ENCODE measurements around the gene ARHGEF28. TPM values are rescaled to one million over a fixed set of nuclear protein-coding genes. Genes with fewer than 3 reads are reported as not detected.

Gene ARHGEF28
- total and polyA plus RNA-seq, 2 of the 13 experiments (the other 11 are each of a cell fraction or from before 2014, with no cell fraction given), result 17.4 to 34.1 TPM

DNA sequence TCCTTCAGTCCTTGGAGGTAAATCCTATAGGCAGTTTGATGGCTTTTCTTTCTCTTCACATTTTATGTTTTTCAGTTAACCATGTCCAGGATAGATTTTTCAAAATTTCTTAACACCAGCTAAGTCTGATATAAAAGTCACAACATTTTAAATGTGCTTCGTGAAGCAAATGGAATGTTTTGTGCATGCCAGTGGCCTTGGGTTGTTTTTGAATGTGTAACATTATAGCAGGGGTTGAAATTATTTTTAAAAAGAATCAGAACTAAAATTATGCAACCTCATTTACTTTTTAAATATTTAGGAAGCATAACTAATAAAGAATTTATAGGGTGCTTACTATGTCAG, 201.1 kb downstream of the ARHGEF28 start:
- POLR2A ChIA-PET, result no interaction called here
- Histone ChIP-seq H3K4me2 (ENCODE audit: low read depth, low read length) (no peak overlapping the region), H3K4me1 (ENCODE audit: insufficient read depth, low read length) (peaks cover 51% of the 10 kb centered on the region), H4K20me1 (ENCODE audit: insufficient read depth, low read length) (no peaks in the 10 kb centered on the region), H2AFZ (ENCODE audit: low read length) (no peak overlapping the region), H3K4me3 (replicated peaks in 1 of 3; ENCODE audit: insufficient read depth in 1 of 3, low read depth in 2 of 3, low read length in 3 of 3) (no peak overlapping the region), H3K9me3 (ENCODE audit: low read length) (no peaks in the 10 kb centered on the region), H3K27me3 (ENCODE audit: control insufficient read depth in 1 of 2, insufficient read depth in 2 of 2, low read length in 2 of 2) (no peaks in the 10 kb centered on the region), H3K9ac (ENCODE audit: insufficient read depth, low read depth, low read length) (no peak overlapping the region), H3K79me2 (ENCODE audit: insufficient read depth, low read length) (peaks cover 75% of the 10 kb centered on the region), H3K27ac (ENCODE audit: extremely low read length, insufficient read depth, low read length) (no peak overlapping the region), H3K36me3 (replicated peaks in 1 of 2; ENCODE audit: control insufficient read depth in 1 of 2, insufficient read depth in 2 of 2, low read length in 2 of 2) (peaks cover 2 to 29% of the 10 kb centered on the region in 2 experiments)
- BruUV-seq (replicated peaks), result no TSS peak
- ATAC-seq, result no peak
- in situ Hi-C loops (cut with HindIII; ENCODE audit: extremely low pct_ligation_motif_present, low pct_unique_long_range_greater_than_20kb) (no loop called here), intact Hi-C loops (cut with micrococcal nuclease; ENCODE audit: unreplicated experiment) (no loop called here)
- 94% methylated on average over 1 of the region's 1 CpG for WGBS (ENCODE audit: low lambda C conversion rate)
- DNase-seq (ENCODE audit: low spot score), result no peak
- CTCF ChIA-PET (ENCODE audit: low intra/inter-chr PET ratio, low total read pairs), result no interaction called here
- FAIRE-seq, result no peak
- TF ChIP-seq, protein P1, sequence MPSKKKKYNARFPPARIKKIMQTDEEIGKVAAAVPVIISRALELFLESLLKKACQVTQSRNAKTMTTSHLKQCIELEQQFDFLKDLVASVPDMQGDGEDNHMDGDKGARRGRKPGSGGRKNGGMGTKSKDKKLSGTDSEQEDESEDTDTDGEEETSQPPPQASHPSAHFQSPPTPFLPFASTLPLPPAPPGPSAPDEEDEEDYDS (CRISPR knock-in tag; IDR thresholded peaks at IDR 0.05), result no peak
- TF ChIP-seq DR1 (CRISPR knock-in tag; IDR thresholded peaks at IDR 0.05), result no peak
- TF ChIP-seq ZNF546 (CRISPR knock-in tag; conservative IDR thresholded peaks at IDR 0.05), result no peak
- TF ChIP-seq MED13 (CRISPR knock-in tag; IDR thresholded peaks at IDR 0.05), result no peak
- no peak for TF ChIP-seq ZNF207 (IDR thresholded peaks at IDR 0.05; ENCODE audit: borderline replicate concordance)
- no peak for TF ChIP-seq FOXK2 (IDR thresholded peaks at IDR 0.05)
- TF ChIP-seq ZNF17 (CRISPR knock-in tag; IDR thresholded peaks at IDR 0.05), result no peak
- TF ChIP-seq RAD51 (IDR thresholded peaks at IDR 0.05; ENCODE audit: borderline replicate concordance), result no peak
- TF ChIP-seq HNRNPUL1 (IDR thresholded peaks at IDR 0.05; ENCODE audit: low read depth, low read length), result no peak
- TF ChIP-seq ZNF792 (CRISPR knock-in tag; IDR thresholded peaks at IDR 0.05), result no peak
- TF ChIP-seq SOX13 (IDR thresholded peaks at IDR 0.05), result no peak
- no peak for TF ChIP-seq SOX13 (CRISPR knock-in tag; conservative IDR thresholded peaks at IDR 0.05 in 1 of 2, IDR thresholded peaks at IDR 0.05 in 1 of 2)
- TF ChIP-seq, protein P2, sequence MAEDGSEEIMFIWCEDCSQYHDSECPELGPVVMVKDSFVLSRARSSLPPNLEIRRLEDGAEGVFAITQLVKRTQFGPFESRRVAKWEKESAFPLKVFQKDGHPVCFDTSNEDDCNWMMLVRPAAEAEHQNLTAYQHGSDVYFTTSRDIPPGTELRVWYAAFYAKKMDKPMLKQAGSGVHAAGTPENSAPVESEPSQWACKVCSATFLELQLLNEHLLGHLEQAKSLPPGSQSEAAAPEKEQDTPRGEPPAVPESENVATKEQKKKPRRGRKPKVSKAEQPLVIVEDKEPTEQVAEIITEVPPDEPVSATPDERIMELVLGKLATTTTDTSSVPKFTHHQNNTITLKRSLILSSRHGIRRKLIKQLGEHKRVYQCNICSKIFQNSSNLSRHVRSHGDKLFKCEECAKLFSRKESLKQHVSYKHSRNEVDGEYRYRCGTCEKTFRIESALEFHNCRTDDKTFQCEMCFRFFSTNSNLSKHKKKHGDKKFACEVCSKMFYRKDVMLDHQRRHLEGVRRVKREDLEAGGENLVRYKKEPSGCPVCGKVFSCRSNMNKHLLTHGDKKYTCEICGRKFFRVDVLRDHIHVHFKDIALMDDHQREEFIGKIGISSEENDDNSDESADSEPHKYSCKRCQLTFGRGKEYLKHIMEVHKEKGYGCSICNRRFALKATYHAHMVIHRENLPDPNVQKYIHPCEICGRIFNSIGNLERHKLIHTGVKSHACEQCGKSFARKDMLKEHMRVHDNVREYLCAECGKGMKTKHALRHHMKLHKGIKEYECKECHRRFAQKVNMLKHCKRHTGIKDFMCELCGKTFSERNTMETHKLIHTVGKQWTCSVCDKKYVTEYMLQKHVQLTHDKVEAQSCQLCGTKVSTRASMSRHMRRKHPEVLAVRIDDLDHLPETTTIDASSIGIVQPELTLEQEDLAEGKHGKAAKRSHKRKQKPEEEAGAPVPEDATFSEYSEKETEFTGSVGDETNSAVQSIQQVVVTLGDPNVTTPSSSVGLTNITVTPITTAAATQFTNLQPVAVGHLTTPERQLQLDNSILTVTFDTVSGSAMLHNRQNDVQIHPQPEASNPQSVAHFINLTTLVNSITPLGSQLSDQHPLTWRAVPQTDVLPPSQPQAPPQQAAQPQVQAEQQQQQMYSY (CRISPR knock-in tag; IDR thresholded peaks at IDR 0.05), result no peak
- no peak for TF ChIP-seq SMC3 (IDR thresholded peaks at IDR 0.05; ENCODE audit: low read length)
- no peak for TF ChIP-seq PRMT3 (CRISPR knock-in tag; IDR thresholded peaks at IDR 0.05; ENCODE audit: borderline replicate concordance, low read depth)
- no peak for TF ChIP-seq HHEX (CRISPR knock-in tag; IDR thresholded peaks at IDR 0.05)
- no peak for TF ChIP-seq NFYC (CRISPR knock-in tag; IDR thresholded peaks at IDR 0.05)
- TF ChIP-seq CREM (IDR thresholded peaks at IDR 0.05), result no peak
- TF ChIP-seq CREM (CRISPR knock-in tag; IDR thresholded peaks at IDR 0.05), result no peak
